NCI-H526 treated with DMSO at 0.1 percent for 48 hours (cell line): ENCODE measurements around the gene GPRC5B.

ENCODE experiments used
- DNase-seq: peaks from one replicate; lab custom pipeline; 2025; lab: John Stamatoyannopoulos, UW

Gene GPRC5B

DNA sequence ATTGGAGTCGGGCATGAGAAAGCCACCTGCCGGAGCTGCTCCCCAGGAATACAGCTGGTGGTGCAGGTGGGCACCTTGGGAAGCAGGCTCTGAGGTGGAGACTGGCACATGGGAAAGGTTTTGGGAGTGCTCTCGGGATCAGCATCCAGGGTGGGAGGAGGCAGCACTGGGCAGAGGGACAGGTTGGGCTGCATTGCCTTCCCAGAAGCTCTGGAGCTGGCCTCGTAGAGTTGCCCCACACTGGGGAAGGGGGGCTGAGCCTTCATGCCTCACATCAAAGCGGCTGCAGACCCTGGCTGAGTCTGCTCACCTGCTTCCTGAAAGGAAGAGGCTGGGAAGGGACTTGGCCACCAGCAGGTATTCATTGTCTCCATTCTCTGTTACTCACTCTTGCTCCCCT is 13.5 kb upstream of the GPRC5B start:
- DNase-seq = no peak

GRCh38 chr16:19896951-19897350 is 12.3 kb upstream of the GPRC5B start:
- no peak for DNase-seq

GRCh38 chr16:19894586-19894985 is 9.9 kb upstream of the GPRC5B start:
- DNase-seq = no peak

DNA sequence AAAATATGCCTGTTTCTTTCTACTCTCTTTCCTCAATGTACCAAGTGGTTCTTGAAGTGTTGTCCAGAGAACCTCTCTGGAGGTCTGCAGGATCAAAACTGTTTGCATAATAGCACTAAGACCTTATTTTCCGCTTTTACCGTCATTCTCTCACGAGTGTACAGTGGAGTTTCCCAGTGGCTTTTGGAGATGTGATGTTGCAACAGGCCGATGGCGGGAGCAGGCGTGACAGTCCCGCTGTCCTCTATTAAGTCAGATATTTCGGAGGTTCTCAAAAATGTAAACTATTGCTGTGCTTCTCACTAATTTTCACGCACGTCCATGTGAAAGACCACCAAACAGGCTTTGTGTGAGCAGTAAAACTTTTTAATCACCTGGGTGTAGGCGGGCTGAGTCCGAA is 8.3 kb upstream of the GPRC5B start:
- no peak for DNase-seq

- no peak for DNase-seq
Measured at GRCh38 chr16:19890901-19891300, 6.3 kb upstream of the GPRC5B start.

DNA sequence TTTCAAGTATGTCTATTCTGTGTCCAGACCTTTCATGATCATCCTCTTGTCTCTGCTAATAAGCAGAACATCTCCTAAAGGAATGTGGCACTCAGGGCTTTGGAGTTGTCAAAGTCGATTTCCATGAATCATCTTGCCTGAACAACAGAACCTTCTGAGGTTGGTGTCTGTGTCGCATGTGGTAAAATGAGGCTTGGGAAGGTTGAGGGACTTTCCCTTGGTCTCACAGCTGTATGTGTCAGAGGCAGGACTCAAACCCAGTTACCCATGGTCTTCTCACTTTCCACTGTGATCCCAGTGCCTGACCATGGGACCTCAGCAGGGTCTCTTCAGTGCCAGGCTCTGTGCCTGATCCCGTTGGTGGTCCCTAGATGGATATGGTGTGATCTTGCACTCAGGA is 4.2 kb upstream of the GPRC5B start:
- no peak for DNase-seq

DNA sequence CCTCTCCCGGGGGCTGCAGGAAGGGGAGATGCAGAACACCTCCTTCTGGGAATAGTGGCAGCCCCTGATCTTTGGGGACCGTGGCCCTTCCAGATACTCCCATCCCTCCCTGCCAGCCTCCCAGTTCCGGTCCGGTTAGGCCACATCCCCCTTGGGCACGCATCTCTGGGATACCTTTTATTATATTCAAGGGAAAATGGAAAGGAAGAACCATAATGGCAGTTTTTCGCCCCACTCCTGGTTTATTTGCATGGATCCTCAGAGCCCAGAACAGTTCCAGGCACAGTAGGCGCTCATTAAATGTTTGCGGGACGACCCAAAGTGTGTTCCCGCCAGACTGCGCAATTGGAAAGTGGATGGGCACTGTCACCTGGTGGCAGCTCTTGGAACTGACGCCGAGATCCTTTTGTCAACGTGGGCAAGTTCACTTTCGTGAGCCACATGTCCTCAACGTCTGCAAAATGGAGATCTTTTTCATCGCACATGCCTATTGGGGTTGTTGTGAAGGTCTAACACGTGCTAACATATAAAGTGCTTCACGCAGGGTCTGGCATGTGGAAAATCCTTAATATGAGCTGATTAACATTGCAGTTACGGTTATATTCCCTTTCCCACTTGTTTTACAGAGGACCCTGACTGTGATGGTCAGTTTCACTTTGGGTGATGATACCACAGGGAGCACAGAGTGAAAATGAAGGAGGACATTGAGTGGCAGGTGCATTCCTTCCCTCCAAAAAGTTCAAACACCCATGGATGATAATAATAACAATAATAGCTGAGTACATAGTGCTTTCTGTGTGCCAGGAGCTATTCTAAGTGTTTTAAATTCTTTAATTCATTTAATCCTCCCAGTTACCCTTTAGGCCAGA is 1.7 kb upstream of the GPRC5B start:
- DNase-seq = peak; percentile 58

DNA sequence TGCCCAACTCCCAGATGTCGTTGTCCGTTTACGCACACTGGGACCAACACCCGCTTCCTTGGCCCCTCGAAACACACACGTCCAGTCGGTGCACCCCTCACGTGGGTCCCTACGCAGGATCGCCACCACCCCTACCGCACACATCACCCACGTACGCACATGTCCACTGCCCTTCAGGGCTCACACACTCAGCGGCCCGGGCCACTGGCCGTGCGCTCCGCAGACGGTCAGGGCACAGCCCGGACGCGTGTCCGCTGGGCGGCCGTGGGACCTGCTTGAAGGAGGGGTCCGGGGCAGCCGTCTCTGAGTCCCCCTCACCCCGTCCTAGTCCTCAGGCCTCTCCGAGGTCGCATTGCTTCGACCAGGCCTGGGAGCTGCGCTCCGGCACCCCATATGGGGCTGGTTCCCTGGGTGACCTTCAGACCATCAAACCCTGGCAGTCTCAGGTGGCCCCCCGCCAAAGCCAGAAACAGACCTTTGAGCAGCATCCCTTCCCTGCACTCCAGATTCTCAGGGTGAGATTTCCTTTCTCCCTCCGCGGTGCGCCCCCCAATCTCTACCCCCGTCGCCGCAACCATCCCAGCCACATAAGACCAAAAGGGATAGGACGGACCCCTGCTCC is 914 bp upstream of the GPRC5B start:
- DNase-seq = no peak

DNA sequence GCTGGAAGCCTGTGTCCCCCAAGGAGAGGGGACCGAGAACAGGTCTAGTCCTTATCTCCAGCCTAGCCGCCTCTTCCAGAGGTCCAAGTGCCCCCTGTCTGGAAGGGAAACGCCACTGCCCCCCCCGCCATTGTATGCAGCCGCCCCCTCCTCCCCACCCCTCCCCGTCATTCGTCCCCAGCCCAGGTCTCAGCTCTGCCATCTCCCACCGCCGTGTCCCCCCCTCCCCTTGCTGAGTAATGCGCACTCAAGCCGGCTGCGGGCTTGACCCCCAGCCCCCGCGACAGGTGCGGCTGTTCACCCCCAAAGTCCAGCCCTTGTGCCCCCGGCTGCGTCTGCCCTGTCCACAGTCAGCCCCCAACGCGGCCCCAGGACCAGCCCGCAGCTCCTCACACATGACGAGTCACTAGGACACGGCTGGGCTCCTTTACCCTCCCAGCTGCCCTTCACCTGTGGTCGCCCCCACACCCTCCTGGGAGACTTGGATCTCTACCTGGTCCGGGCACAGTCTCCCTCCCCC is 622 bp downstream of the GPRC5B start:
- DNase-seq = no peak

- peak; percentile 86 for DNase-seq
Measured at GRCh38 chr16:19883296-19883965, 1.2 kb downstream of the GPRC5B start.

DNA sequence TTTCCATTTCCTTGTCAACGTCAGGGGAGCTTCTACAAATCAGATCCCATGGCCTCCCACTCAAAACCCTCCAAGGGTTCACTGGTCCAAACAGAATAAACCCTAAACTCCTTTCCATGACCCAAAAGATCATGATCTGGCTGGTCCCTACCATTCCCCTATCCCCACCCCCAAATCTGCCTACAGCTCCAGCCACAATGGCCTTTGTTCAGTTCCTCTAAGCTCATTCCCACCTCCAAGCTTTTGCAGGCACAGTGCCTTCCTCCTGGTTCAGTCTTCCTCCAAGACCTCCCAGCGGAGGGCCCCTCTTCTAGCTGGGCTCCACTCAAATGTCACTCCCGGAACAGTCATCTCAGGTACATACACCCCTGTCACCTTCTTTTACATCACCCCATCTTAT is 2.0 kb downstream of the GPRC5B start:
- DNase-seq = no peak

DNA sequence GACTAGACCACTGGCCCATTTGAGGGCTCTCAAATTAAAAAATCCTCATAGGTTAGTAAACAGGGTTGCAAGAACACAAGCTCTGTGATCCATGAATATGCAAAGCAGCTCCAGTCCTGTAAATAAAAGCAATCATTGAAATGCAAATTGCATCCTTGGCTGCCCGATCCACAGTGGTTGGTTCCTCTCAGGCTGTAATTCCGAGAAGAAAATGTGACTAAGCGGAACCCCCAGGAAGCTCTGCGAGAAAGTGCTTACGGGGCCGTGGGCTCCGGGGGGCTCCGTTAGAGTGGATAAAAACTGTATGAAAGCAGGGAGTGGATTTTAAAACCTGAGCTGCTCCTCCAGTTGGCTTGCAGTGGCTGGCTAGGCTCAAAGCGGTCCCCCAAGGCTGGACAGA is 2.5 kb downstream of the GPRC5B start:
- peak; percentile 92 for DNase-seq

- no peak for DNase-seq
Measured at GRCh38 chr16:19881783-19882182, 2.9 kb downstream of the GPRC5B start.

- DNase-seq = no peak
Measured at GRCh38 chr16:19881028-19881427, 3.6 kb downstream of the GPRC5B start.

GRCh38 chr16:19879241-19879792 is 5.3 kb downstream of the GPRC5B start:
- DNase-seq = peak; percentile 55

DNA sequence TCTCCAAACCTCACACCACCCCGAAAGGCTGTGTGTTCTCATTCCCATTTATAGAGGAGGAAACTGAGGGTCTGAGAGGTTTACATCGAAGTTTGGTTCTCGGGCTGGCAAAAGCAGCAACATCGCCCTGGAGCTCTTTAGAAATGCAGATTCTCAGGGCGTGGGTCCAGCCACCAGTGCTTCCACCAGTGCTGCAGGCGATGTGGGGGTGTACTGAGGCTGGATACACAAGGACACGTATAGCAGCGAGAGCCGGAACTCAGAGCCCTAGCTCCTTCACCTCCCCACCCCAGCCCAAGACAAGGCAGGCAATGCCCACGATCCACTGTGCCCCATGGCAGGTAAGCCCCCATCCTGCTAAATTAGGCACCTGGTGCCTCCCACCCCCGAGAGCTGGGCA is 5.9 kb downstream of the GPRC5B start:
- no peak for DNase-seq

GRCh38 chr16:19876501-19877059 is 8.1 kb downstream of the GPRC5B start:
- DNase-seq = no peak

GRCh38 chr16:19875900-19876299 is 8.7 kb downstream of the GPRC5B start:
- no peak for DNase-seq

DNA sequence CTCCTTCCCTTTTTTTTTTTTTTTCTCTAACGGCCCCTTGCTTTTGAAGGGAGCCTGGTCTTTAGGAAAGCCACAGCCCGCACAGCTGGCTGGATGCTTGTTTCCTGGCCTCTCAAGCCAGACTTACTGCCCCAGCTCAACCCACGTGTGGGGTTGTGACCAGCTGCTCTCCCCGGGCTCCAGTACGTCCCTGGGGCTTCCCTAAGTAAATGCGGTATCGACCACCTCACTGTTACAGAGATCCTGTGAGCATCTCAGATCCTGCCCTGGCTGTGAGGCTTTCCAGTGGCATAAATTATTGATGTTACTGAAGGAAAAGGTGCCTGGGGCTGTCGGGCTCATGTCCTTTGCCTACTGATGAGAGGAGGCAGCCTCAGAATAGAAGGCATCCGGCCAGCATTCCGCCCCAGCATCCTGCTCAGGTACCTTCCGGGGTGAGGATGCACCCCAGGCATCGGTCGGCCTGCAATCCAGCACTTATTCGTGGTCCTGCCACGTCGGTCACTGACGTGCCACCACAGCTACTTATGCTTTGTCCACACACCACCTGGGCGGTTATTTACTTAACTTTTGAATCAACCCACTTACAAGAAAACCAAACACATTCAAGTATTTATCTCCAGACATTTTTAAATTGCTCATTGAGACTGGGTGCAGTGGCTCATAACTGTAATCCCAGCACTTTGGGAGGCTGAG is 9.6 kb downstream of the GPRC5B start:
- no peak for DNase-seq

DNA sequence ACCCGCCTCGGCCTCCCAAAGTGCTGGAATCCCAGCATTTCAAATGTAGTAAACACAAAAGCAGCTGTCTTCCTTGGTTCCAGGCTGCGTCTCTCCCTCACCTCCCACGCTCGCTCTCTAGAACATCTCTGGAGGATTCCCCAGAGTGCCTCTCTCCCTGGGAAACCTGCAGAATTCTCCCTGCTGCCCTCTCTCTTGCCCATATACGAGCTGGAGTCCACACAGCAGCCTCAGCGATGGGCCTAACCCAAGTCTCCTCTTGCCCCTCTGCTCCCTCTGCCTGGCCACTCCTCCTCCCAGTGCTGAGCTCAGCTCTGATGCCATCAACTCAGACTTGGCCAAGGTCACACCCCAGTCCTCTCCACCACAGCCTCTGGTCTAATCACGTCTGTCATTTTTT is 10.6 kb downstream of the GPRC5B start:
- no peak for DNase-seq

DNA sequence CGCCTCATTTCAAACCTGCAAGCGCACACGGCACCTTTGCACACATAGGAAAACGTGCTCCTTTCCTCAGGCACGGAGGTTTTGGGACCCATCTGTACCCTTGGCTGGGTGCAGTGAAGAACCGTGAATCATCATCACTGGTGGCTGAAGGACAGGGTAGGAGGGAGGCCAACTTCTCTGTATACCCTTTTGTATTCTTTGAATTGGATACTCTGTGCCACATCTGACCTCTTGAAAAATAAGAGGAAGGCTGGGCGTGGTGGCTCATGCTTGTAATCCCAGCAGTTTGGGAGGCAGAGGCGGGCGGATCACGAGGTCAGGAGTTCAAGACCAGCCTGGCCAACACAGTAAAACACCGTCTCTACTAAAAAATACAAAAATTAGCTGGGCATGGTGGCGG is 11.7 kb downstream of the GPRC5B start:
- DNase-seq = no peak
